ENCODE results near the gene ATP9B.
"Not testable (repeated sequence)": the region's sequence is repeated elsewhere in the genome, so short reads cannot be mapped to it uniquely, and the experiment has no call there.

Gene ATP9B

DNA sequence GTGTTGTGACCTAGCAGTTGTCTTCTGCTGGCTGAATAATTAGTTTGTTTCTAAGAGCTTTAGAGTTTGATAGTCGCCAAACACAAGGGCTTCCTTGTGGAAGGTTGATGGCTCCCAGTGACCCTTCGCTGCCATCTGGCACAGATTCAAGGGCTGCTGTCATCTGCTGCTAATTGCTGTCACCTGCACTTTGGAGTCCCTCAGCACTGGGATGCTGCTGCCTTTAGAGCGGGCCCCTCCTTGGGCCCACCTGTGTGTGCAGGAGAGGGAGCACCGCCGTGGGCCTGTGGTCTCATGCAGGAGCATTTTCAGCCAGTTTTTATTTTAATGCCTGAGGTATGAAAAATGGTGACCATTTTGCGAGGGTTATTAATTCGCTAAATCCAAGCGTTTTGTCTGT lies 172.6 kb downstream of the ATP9B start:
- no peak for DNase-seq (ENCODE audit: low read depth in 2 of 3, low spot score in 2 of 3)

DNA sequence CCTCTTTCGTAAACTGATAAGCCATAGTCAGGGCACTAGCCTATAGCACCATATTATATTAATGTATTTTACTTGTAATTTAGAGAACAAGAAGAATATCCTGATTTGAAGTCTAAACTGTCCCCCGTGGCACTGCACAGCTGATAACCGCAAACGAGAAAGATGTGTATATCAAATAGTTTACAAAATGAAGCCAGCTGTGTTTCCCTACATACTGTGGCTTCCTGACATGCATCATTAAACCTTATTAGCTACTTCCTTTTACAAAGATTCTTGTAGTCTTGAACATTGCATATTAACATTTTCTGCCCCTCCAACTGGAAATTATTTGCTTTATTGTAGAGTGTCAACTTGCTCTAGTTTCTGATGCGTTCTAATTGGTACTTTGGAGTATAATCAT lies 173.1 kb downstream of the ATP9B start:
- no peak for DNase-seq (ENCODE audit: low read depth in 2 of 3, low spot score in 2 of 3)

DNA sequence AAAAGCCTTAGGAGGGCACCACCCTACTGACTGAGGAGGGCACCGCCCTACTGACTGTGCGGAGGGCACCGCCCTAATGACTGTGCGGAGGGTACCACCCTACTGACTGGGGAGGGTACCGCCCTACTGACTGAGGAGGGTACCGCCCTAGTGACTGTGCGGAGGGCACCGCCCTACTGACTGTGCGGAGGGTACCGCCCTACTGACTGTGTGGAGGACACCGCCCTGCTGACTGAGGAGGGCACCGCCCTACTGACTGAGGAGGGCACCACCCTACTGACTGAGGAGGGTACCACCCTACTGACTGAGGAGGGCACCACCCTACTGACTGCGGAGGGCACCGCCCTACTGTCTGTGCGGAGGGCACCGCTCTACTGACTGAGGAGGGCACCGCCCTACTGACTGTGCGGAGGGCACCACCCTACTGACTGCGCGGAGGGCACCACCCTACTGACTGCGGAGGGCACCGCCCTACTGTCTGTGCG lies 176.4 kb downstream of the ATP9B start:
- DNase-seq (ENCODE audit: low read depth in 2 of 3, low spot score in 2 of 3), result no peak

DNA sequence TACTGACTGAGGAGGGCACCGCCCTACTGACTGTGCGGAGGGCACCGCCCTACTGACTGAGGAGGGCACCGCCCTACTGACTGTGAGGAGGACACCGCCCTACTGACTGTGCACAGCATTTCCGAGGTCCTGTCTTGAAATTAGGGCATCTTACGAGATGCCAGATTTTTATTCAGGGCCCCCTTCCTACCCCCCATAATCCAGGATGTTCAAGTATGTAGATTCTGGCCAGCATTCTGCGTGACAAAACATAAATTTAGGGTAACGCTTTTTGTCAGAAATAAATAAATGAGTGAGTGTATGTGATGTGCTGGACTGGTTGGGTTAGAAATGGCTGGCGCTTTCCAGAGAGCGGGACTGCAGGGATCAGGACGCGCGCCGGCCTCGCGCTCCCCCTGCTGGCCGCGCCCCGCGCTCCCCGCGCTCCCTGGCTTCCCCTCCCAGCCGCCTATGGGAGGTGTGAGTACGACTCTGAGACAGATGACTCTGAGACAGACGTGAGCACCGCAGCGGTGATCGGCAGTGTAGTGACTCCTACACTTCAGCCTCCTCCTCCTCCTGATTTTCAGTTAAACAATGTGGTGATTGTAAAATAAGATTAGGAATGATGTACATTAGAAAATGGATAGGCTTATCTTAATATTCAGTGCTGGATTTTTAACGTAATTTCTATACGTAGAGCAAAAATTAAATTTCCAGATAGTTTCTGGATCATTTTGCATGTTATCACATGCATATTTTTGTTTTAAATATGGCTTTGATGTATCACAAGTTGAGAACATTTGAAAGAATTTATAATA lies 177.3 kb downstream of the ATP9B start:
- peak; percentile 50 to 64 (median 61) for DNase-seq (ENCODE audit: low read depth in 2 of 3, low spot score in 2 of 3)

DNA sequence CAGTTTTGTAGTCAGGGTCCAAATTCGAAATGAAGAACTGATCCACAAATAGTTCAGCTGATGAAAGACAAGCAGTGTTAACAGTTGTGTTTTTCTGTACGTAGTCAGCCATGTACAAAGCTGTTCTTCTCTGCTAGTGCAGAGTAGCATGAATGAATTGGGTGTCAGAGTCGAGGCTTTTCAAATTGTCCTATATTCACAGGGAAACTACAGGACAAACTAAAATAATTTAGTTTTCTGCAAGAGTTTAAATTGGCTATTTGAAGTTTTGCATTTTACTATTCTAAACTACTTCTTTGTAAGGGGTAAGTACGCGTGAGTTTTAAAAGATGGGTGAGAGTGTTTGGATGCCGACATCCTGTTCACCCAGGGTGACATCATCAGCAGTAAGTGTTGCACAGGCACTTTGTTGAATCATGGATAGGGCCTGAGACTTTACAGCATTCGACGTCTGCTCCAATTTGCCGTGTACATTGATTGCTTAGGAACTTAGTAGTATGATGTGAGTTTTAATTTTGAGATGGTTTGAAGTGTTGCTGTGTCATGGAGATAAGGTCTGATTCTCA lies 179.4 kb downstream of the ATP9B start:
- DNase-seq (ENCODE audit: low read depth in 2 of 3, low spot score in 2 of 3), result no peak

DNA sequence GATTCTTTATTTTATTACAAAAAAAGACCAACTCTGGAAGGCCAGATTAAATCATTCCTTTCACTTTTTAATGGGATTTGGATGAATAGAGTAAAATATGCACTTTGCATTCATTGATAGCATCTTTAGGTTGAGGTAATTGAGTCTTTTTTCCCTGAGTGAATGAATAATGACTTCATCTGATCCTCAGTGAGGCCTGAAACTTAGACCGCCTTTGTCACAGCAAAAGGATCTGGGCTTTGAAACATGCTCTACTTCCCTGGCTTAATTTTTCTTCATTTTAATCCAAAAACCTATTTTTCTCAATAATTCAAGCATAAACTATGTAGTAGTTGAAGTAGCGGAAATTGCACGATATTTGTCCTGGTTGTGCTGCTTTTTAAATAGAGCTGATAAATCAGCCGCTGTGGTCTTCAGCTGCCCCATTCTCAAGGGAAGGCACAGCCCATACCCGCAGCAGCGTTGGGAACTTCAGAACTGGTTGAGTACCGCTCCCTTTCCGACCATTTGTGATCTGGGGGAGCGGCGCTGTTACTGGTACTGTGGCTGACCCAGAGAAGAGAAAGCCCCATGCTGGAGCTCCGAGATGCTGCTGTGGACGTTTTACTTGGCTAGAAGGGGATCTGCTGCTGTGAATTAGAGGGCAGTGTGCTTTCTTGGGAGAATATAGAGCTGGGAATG lies 181.2 kb downstream of the ATP9B start:
- DNase-seq (ENCODE audit: low read depth in 2 of 3, low spot score in 2 of 3), result no peak

DNA sequence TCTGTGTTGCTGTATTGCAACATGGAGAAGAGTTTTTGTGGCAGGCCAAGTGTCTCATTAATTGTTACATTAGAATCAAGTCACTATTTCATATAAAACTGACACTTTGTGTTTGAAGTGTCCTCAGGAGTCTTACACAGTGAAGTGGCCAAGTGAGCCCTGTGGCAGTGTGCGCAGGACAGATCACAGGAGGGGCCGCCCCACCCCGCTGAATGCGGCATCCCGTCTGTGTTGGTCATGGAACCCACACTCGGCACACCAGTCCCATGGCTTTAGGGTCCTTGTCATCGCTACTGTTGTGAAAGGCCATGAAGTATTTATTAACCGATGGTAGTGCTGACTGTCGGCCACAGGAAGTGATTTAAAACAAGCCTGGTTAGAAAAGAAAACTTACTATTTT lies 181.8 kb downstream of the ATP9B start:
- no peak for DNase-seq (ENCODE audit: low read depth in 2 of 3, low spot score in 2 of 3)

- DNase-seq (ENCODE audit: low read depth in 2 of 3, low spot score in 2 of 3), result no peak
Measured at GRCh38 chr18:79252904-79253633, 183.9 kb downstream of the ATP9B start.

GRCh38 chr18:79257480-79257879 lies 188.3 kb downstream of the ATP9B start:
- DNase-seq (ENCODE audit: low read depth in 2 of 3, low spot score in 2 of 3), result no peak

- DNase-seq (ENCODE audit: low read depth in 2 of 3, low spot score in 2 of 3), result no peak
Measured at GRCh38 chr18:79258447-79258846, 189.3 kb downstream of the ATP9B start.

- no peak for DNase-seq (ENCODE audit: low read depth in 2 of 3, low spot score in 2 of 3)
Measured at GRCh38 chr18:79259218-79259617, 190.0 kb downstream of the ATP9B start.

DNA sequence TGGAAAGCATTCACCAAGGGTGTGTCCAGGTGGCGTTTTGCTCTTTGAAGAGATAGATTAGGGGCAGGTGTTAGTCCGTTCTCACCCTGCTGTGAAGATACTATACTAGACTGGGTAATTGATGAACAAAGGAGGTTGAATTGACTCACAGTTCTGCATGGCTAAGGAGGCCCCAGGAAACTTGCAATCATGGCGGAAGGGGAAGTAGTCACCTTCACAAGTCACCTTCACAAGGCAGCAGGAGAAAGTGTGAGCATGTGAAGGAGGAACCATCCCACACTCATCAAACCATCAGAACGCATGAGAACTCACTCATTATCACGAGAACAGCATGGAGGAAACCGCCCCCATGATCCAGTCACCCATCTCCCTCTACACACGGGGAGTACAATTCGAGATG lies 190.8 kb downstream of the ATP9B start:
- no peak for DNase-seq (ENCODE audit: low read depth in 2 of 3, low spot score in 2 of 3)

GRCh38 chr18:79260510-79260909 lies 191.3 kb downstream of the ATP9B start:
- no peak for DNase-seq (ENCODE audit: low read depth in 2 of 3, low spot score in 2 of 3)

DNA sequence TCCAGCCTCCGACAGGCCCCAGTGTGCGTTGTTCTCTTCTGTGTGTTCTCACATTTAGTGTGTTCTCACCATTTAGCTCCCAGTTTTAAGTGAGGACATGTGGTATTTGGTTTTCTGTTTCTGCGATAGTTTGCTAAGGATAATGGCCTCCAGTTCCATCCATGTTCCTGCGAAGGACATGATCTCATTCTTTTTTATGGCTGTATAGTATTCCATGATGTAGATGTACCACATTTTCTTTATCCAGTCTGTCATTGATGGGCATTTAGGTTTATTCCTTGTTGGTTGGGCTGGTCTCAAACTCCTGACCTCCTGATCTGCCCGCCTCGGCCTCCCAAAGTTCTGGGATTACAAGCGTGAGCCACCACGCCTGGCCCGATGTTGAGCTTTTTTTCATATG lies 195.9 kb downstream of the ATP9B start:
- DNase-seq (ENCODE audit: low read depth in 2 of 3, low spot score in 2 of 3), result not testable (repeated sequence)

DNA sequence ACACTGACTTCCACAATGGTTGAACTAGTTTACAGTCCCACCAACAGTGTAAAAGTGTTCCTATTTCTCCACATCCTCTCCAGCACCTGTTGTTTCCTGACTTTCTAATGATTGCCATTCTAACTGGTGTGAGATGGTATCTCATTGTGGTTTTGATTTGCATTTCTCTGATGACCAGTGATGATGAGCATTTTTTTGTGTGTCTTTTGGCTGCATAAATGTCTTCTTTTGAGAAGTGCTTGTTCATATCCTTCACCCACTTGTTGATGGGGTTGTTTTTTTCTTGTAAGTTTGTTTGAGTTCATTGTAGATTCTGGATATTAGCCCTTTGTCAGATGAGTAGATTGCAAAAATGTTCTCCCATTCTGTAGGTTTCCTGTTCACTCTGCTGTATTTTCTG lies 202.6 kb downstream of the ATP9B start:
- not testable (repeated sequence) for DNase-seq (ENCODE audit: low read depth in 2 of 3, low spot score in 2 of 3)

GRCh38 chr18:79272916-79273315 lies 203.7 kb downstream of the ATP9B start:
- DNase-seq (ENCODE audit: low read depth in 2 of 3, low spot score in 2 of 3), result no peak

- no peak for DNase-seq (ENCODE audit: low read depth in 2 of 3, low spot score in 2 of 3)
Measured at GRCh38 chr18:79274823-79275222, 205.6 kb downstream of the ATP9B start.

- no peak for DNase-seq (ENCODE audit: low read depth in 2 of 3, low spot score in 2 of 3)
Measured at GRCh38 chr18:79275461-79275860, 206.3 kb downstream of the ATP9B start.

- no peak for DNase-seq (ENCODE audit: low read depth in 2 of 3, low spot score in 2 of 3)
Measured at GRCh38 chr18:79275992-79276391, 206.8 kb downstream of the ATP9B start.

GRCh38 chr18:79278896-79279295 lies 209.7 kb downstream of the ATP9B start:
- DNase-seq (ENCODE audit: low read depth in 2 of 3, low spot score in 2 of 3), result no peak

DNA sequence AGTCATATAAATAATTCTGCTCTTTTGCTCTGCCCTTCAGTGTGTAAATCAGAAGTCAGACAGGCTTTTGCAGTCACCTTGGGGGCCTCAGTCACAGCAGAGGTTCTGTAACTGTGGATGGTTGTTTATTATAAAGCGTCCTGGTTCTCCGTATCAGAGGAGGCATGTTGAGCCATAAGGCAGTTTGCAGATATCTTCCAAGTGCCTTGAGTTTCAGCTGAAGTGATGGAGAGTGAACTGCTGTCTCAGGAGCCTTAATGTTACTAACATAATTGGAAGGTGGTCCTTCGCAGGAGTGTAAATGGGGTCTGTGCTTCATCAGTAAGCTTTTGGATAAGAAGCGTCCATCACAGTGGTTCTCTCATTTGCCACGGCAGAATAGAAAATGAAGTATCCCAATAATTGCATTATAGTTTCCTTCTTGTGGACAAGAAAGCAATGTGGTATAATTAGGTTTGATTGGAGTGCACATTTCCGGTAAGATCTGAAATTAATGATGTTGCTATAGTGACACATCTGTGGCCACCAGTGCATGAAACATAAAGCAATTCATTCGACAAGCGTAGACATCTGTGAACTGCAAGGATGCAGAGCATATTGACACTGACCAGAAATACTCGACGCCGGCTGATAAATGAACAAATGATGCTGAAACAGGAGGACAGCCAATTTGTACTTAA lies 214.1 kb downstream of the ATP9B start:
- DNase-seq (ENCODE audit: low read depth in 2 of 3, low spot score in 2 of 3), result no peak

Data from activated CD8-positive, alpha-beta memory T cell treated with anti-CD3 and anti-CD28 coated beads for 48 hours (primary cell).